Ishikawa (cell line): Measurements from ENCODE around the gene SLC24A3.

Experiments
- CEBPB ChIP-seq: IDR thresholded peaks from 2 replicates; pipeline ENCODE4 v1.6.1; 2012
- CREB1 ChIP-seq: IDR thresholded peaks from 2 replicates; pipeline ENCODE4 v1.6.1; 2012; ENCODE audit warnings: low read depth
- EGR1 ChIP-seq: IDR thresholded peaks from 2 replicates; pipeline ENCODE4 v1.6.1; 2012
- EP300 ChIP-seq: IDR thresholded peaks from 2 replicates; pipeline ENCODE4 v1.6.1; 2012; ENCODE audit warnings: borderline replicate concordance
- FOXM1 ChIP-seq: IDR thresholded peaks from 2 replicates; pipeline ENCODE4 v1.6.1; 2012; ENCODE audit warnings: low read depth, borderline replicate concordance
- MAX ChIP-seq: IDR thresholded peaks from 2 replicates; pipeline ENCODE4 v1.6.1; 2012
- NFIC ChIP-seq: IDR thresholded peaks from 2 replicates; pipeline ENCODE4 v1.6.1; 2012
- RAD21 ChIP-seq: IDR thresholded peaks from 2 replicates; pipeline ENCODE4 v1.6.1; 2012; ENCODE audit warnings: low read depth
- TAF1 ChIP-seq: IDR thresholded peaks from 2 replicates; pipeline ENCODE4 v1.6.1; 2012; ENCODE audit warnings: low read depth, mild to moderate bottlenecking
- TCF12 ChIP-seq: IDR thresholded peaks from 2 replicates; pipeline ENCODE4 v1.6.1; 2012; ENCODE audit warnings: low read depth
- TEAD4 ChIP-seq: IDR thresholded peaks from 2 replicates; pipeline ENCODE4 v1.6.1; 2012
- YY1 ChIP-seq: IDR thresholded peaks from 2 replicates; pipeline ENCODE4 v1.6.1; 2012; ENCODE audit warnings: low read depth
- ZBTB7A ChIP-seq: IDR thresholded peaks from 2 replicates; pipeline ENCODE4 v1.6.1; 2012; ENCODE audit warnings: low read depth
- TF ChIP-seq, protein P1 (sequence below): IDR thresholded peaks from 2 replicates; pipeline ENCODE4 v1.6.1; 2012
- TF ChIP-seq, protein P2 (sequence below): IDR thresholded peaks from 2 replicates; pipeline ENCODE4 v1.6.1; 2012; ENCODE audit warnings: low read depth, mild to moderate bottlenecking

The SLC24A3 gene

DNA sequence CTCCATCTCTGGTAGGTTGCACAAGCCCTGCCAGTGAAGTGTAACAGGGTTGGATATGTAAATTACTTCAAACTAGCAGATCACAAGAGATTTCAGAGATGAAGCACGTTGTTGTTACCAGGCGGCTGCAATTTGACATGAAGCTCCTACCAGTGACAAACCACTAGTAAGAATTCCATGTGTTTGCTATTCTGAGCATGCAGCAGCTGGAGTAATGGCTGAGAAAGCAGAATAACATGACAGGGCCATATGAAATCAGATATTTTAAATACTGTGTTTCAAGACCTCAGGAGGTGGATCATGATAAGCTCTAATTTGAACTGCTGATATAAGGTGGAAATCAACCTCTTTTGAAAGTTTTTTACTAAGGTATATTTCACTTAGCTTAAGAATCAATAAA is 557.1 kb downstream of the SLC24A3 start:
- TF ChIP-seq TCF12 (no peak), EP300 (no peak), TEAD4 (no peak), RAD21 (no peak), ZBTB7A (no peak), MAX (no peak), CREB1 (no peak), YY1 (no peak), EGR1 (no peak), FOXM1 (no peak), CEBPB (no peak), NFIC (no peak), TAF1 (no peak)
- TF ChIP-seq, protein P1, sequence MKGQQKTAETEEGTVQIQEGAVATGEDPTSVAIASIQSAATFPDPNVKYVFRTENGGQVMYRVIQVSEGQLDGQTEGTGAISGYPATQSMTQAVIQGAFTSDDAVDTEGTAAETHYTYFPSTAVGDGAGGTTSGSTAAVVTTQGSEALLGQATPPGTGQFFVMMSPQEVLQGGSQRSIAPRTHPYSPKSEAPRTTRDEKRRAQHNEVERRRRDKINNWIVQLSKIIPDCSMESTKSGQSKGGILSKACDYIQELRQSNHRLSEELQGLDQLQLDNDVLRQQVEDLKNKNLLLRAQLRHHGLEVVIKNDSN, result no peak

DNA sequence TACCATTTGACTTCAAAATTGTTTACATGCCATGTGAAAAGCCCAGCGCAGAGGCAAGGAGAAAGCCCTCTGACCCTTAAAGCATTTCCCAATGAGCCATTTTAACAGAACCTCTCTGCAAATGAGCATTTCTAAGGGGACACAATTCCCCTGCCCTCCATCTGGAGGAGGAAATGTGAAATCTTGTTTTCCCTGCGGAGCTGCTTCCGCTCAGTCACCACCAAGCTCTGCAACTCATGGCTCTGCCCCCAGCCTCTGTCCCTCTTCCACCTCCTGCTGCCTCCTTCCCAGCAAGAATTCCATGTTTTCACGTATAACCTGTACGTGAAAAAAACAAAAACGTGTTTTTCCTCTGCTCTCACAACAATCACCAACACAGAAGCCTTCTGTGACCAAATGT is 557.9 kb downstream of the SLC24A3 start:
- no peak for TF ChIP-seq TAF1
- TF ChIP-seq TCF12, result no peak
- TF ChIP-seq FOXM1, result no peak
- no peak for TF ChIP-seq CREB1
- no peak for TF ChIP-seq ZBTB7A
- no peak for TF ChIP-seq EP300
- TF ChIP-seq, protein P1, result no peak
- TF ChIP-seq YY1, result no peak
- no peak for TF ChIP-seq CEBPB
- no peak for TF ChIP-seq EGR1
- TF ChIP-seq, protein P2, sequence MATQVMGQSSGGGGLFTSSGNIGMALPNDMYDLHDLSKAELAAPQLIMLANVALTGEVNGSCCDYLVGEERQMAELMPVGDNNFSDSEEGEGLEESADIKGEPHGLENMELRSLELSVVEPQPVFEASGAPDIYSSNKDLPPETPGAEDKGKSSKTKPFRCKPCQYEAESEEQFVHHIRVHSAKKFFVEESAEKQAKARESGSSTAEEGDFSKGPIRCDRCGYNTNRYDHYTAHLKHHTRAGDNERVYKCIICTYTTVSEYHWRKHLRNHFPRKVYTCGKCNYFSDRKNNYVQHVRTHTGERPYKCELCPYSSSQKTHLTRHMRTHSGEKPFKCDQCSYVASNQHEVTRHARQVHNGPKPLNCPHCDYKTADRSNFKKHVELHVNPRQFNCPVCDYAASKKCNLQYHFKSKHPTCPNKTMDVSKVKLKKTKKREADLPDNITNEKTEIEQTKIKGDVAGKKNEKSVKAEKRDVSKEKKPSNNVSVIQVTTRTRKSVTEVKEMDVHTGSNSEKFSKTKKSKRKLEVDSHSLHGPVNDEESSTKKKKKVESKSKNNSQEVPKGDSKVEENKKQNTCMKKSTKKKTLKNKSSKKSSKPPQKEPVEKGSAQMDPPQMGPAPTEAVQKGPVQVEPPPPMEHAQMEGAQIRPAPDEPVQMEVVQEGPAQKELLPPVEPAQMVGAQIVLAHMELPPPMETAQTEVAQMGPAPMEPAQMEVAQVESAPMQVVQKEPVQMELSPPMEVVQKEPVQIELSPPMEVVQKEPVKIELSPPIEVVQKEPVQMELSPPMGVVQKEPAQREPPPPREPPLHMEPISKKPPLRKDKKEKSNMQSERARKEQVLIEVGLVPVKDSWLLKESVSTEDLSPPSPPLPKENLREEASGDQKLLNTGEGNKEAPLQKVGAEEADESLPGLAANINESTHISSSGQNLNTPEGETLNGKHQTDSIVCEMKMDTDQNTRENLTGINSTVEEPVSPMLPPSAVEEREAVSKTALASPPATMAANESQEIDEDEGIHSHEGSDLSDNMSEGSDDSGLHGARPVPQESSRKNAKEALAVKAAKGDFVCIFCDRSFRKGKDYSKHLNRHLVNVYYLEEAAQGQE, result no peak
- TF ChIP-seq MAX, result no peak
- TF ChIP-seq RAD21, result no peak
- TF ChIP-seq TEAD4, result no peak
- no peak for TF ChIP-seq NFIC

DNA sequence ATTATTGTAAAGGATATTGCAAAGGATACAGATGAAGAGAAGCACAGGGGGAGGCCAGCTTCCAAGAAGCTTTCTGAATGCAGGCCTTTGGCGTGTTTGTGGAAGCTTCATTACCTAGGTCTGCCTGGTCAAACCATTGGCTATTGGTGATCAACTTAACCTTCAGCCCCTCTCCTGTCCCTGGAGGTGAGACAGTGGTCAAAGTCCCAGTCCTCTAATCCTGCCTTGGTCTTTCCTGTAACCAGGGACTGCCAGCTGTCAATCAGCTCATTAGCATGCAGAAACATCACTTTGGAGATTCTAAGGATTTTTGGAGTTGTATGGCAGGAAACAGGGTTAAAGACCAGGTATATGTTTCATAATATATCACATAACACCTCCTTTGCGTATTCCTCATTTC is 558.6 kb downstream of the SLC24A3 start:
- TF ChIP-seq CREB1 (no peak), ZBTB7A (no peak)
